Stimulated activated CD4-positive, alpha-beta T cell treated with anti-CD3 and anti-CD28 coated beads, Interleukin-4, amount 100 ng/mL, for 48 hours (primary cell): ENCODE data around the gene LHX1.

Experiments used
- DNase-seq, 2 donors: peaks; one replicate each; pipeline ENCODE4 v3.0.0-alpha.2; 2020; ENCODE audit warnings: low read depth in 2 of 2

The LHX1 gene

GRCh38 chr17:36939052-36939801, 2.0 kb downstream of the LHX1 start:
- DNase-seq = no peak

DNA sequence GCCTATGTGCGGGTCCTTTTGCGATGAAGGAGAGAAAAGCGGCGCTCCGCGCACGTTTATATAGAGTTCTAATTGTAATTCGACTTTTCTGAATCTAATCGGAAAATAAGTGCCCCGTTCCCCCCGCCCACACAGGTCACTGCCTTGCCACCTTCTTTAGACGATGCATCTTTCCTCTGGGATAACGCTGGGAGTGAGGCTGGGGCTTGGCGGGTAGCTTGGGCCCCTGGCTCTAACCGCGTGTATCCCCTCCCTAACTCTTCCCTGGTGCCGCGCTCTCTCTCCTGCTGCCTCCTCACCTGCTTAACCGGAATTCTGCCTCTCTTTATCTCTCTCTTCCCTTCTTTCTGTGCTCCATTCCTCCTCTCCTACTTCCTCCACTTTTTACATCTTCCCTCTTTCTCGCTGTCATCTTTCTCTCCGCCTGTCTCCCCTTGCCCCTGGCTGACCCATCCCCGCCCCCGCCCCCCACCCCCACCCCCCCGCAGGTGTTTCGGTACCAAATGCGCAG, 2.6 kb downstream of the LHX1 start:
- no peak for DNase-seq

GRCh38 chr17:36940313-36941264, 3.3 kb downstream of the LHX1 start:
- no peak for DNase-seq

DNA sequence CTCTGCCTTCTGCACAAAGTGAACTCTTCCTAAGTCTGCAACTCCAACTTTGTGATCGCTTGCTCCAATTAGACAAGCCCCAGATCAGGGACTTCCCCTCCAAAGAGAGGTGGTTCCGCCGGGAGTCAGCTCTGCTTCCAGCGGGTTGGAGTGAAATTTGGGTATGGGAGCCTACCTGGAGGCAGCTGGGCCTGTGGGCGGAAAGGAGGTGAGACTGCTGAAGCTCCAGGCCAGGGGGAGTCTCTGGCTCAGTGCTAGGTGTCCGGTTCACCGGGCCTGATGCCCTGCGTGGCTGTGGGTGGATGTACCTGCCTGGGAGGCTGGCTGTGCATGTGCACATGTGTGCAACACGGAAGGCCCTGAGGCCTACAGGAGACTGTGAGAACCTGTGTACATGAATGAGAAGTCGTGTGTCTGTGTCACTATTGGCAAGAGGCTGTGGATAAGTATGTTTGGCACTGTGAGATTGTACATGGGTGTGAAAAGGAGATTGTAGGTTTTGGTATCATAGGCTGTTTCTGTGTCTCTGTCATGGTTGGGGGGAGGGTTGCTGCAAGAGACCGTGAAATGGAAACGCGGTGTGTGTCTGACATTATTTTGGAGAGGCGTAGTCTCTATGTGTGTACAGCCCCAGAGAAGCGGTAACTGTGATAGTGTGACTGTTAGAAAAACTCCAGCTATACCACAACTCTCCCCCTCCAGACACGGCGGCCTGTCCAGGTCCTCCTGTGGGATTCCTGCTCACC, 4.2 kb downstream of the LHX1 start:
- no peak for DNase-seq

GRCh38 chr17:36942019-36942599, 4.8 kb downstream of the LHX1 start:
- no peak for DNase-seq

GRCh38 chr17:36942631-36943125, 5.4 kb downstream of the LHX1 start:
- no peak for DNase-seq

- DNase-seq = no peak
Measured at GRCh38 chr17:36943250-36944191, 6.2 kb downstream of the LHX1 start.

DNA sequence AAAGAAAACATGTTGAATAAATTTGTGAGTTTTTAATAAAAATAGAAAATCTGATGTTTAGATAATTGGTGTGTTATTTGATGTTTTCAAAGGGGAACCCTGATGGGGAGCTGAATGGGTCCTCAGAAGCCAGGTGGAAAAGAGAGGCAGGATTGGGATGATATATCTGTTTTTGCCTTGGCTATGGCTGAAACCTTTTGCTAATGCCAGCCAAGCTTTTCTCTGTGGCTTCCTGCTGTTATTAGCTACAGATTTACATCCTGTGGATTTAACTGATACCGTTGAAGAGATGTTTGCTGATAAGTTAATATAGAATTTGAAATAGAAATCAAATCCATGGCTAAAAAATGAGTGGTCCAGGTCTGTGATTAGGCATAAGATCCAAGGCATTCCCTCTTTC, 7.3 kb downstream of the LHX1 start:
- no peak for DNase-seq

DNA sequence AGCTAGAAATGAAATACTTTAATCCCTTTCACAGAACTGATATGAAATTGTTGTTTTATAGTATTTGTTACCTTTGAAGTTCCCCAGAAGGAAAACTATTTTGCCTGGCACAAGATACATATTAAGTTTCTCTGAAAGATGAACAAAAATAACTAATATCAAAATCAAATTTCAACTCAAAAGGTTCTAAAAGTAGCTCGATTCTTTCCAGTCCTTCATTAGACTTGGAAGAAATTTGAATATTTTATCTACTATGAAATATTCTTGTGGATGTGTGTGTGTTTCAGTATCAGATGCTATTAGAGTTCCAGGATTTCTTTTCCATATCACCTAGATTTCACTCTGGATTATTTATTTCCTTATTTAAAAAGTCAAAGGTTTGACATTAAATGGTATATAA, 7.9 kb downstream of the LHX1 start:
- DNase-seq = no peak

GRCh38 chr17:36945959-36946725, 8.9 kb downstream of the LHX1 start:
- no peak for DNase-seq

- no peak for DNase-seq
Measured at GRCh38 chr17:36946726-36947091, 9.4 kb downstream of the LHX1 start.

DNA sequence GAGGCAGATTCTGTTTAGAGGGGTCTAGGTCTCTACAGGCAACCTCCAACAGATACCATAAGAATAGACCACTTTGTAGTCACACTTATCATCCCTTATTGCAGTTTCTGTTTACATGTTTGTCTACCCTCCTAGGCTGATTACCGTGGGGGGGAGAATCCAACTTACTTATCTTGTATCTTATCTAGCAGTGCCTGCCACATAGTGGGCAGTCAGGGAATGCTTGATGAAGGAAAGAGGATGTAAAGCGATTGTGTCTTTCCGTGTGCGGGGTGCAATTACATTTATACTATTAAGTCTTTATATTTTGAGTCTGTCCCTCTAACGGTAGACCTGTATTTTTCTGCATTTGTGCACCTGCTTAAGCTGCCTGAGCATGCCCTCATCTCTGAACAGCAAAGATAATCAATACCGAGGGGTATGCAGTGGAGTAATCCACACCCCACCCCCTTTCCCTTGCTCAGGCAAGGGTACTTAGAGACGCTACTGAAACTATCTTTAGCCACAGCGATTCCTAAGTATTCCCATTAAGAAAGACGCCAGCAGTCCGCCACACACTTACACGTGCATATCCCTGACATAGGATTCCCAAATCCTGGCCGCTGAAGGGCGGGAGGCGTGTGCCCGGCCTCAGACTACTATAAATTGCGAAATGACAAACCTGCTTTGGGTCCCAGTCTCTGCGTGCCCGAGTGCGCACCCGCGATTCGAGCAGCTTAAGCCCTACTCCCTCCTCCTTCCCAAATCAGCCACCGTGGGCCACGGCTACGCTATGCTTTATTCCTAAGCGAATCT, 10.8 kb downstream of the LHX1 start:
- no peak for DNase-seq

DNA sequence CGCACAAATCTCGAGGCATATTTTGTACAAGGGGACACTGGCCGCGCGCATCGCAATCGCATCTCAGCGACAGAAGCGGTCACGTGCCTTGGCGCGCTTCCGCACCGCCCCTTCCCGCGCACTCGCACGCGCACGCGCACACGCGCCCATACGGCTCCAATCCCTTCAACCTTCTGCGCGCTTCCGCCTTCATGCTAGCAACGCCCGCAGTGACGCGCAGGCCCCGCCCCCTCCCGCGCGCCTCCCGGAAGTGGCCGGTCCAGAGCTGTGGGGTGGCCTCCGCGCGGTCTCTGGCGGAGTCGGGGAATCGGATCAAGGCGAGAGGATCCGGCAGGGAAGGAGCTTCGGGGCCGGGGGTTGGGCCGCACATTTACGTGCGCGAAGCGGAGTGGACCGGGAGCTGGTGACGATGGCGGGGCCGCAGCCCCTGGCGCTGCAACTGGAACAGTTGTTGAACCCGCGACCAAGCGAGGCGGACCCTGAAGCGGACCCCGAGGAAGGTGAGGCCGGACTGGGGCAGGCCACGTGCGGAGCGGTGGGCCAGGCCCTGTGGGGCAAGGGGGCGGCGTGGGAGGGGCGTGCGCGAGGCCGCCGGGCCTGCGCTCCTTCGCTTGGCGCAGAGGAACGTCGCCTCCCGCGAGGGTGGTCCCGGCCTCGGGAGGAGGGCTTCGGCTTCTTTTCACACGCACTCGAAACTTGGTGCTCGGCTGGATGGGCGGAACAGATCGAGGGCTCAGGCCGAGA, 11.6 kb downstream of the LHX1 start, which contains the start of gene AATF:
TSS of gene AATF (plus strand) at position 238 of the 744 bp plus-strand sequence. CDS start at position 410, 172 bp downstream.
- peak; percentile 95 to 96 for DNase-seq

DNA sequence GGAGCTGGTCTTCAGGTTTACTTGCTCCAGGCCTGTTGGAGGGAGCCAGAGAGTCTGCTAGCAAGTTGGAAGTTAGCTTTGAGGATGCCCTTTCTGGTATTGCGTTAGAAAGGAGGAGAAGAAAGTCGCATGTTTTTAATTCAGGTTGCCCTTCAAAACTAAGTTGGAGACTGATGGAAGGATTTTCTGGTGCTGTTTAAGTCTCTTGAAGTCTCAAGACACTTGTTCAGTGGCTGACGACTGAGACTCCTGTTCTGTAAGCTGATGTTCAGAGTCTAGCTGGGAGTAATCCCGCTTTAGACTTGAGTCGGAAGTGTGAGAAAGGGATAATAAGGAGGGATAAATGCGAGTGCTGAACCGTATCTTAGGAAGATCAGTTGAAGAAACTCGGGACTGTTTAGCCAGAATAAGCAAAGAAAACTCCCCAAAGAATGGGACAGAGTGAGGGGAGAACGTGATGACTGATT, 12.2 kb downstream of the LHX1 start:
- no peak for DNase-seq

DNA sequence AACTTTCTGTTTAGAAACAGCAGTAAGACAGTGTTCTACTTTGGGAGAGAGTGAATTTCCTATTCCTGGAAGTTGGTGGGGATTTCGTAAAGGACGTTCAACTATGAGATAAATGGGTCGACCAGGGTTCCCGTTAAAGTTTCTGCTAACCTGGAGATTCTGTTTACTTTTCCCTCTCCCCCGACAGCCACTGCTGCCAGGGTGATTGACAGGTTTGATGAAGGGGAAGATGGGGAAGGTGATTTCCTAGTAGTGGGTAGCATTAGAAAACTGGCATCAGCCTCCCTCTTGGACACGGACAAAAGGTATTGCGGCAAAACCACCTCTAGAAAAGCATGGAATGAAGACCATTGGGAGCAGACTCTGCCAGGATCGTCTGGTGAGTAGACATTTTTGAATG, 12.8 kb downstream of the LHX1 start:
- no peak for DNase-seq

GRCh38 chr17:36951084-36951789, 14.0 kb downstream of the LHX1 start:
- no peak for DNase-seq

- no peak for DNase-seq
Measured at GRCh38 chr17:36971508-36971907, 34.2 kb downstream of the LHX1 start.
